HG03342 (cell line): ENCODE data around the gene MRGPRG.

ENCODE experiments used
- ATAC-seq: cut with Tn5 transposase; IDR thresholded peaks from one replicate; pipeline ENCODE4 v1.9.1; 2021; ENCODE audit warnings: mild to moderate bottlenecking, moderate library complexity; ENCODE audit not compliant: unreplicated experiment

MRGPRG gene

GRCh38 chr11:3225826-3226750 lies 7.5 kb upstream of the MRGPRG start:
- no peak for ATAC-seq

GRCh38 chr11:3225159-3225758 lies 6.6 kb upstream of the MRGPRG start:
- no peak for ATAC-seq

- ATAC-seq, result no peak
These were observed 5.9 kb upstream of the MRGPRG start for GRCh38 chr11:3224401-3225057.

- ATAC-seq, result no peak
These were observed 5.3 kb upstream of the MRGPRG start for GRCh38 chr11:3223932-3224381.

- ATAC-seq, result no peak
These were observed 4.6 kb upstream of the MRGPRG start for GRCh38 chr11:3222941-3223915.

- ATAC-seq, result no peak
These were observed 3.6 kb upstream of the MRGPRG start for GRCh38 chr11:3222003-3222855.

- ATAC-seq, result no peak
These were observed 2.9 kb upstream of the MRGPRG start for GRCh38 chr11:3221408-3222002.

- ATAC-seq, result no peak
These were observed 2.2 kb upstream of the MRGPRG start for GRCh38 chr11:3220521-3221407.

- no peak for ATAC-seq
These were observed 1.5 kb upstream of the MRGPRG start for GRCh38 chr11:3220101-3220500.

GRCh38 chr11:3219281-3219892 lies 774 bp upstream of the MRGPRG start:
- no peak for ATAC-seq

GRCh38 chr11:3217818-3218482 lies 663 bp downstream of the MRGPRG start:
- no peak for ATAC-seq

GRCh38 chr11:3216027-3216525 lies 2.5 kb downstream of the MRGPRG start:
- ATAC-seq, result no peak

- no peak for ATAC-seq
These were observed 3.1 kb downstream of the MRGPRG start for GRCh38 chr11:3215346-3216026.

- no peak for ATAC-seq
These were observed 4.3 kb downstream of the MRGPRG start for GRCh38 chr11:3214420-3214699.

GRCh38 chr11:3213659-3214419 lies 4.8 kb downstream of the MRGPRG start:
- ATAC-seq, result no peak

GRCh38 chr11:3208272-3208671 lies 10.3 kb downstream of the MRGPRG start:
- ATAC-seq, result no peak
